Osteoblast (primary cell): ENCODE measurements around the gene CDC34. TPM values are rescaled to one million over a fixed set of nuclear protein-coding genes. Genes with fewer than 3 reads are reported as not detected.
A peak's percentile ranks its signal among the peaks of the same experiment; 100 is the strongest.

ENCODE experiments used
- DNase-seq: peaks from one replicate; pipeline ENCODE4 v3.0.0; 2011; ENCODE audit warnings: low spot score, mixed read lengths; ENCODE audit not compliant: insufficient read length; ENCODE audit errors: missing footprints
- H2AFZ ChIP-seq: 2 replicates; pipeline ENCODE4 v1.6.0; 2011; ENCODE audit warnings: mild to moderate bottlenecking, low read length
- H3K27ac ChIP-seq: 2 replicates; pipeline ENCODE4 v1.5.1; 2011; ENCODE audit warnings: mild to moderate bottlenecking, low read depth, low read length, moderate library complexity
- H3K27me3 ChIP-seq: 2 replicates; pipeline ENCODE4 v1.6.0; 2012; ENCODE audit warnings: mild to moderate bottlenecking, control low read depth, inconsistent platforms, low read length, moderate library complexity; ENCODE audit not compliant: insufficient read depth
- H3K36me3 ChIP-seq: 2 replicates; pipeline ENCODE4 v1.5.1; 2011; ENCODE audit warnings: mild to moderate bottlenecking, low read length, control low read depth, moderate library complexity; ENCODE audit not compliant: insufficient read depth
- H3K4me1 ChIP-seq: 2 replicates; pipeline ENCODE4 v1.5.1; 2011; ENCODE audit warnings: mild to moderate bottlenecking, low read length, control low read depth, moderate library complexity; ENCODE audit not compliant: insufficient read depth
- H3K4me2 ChIP-seq: 2 replicates; pipeline ENCODE4 v1.6.0; 2011; ENCODE audit warnings: mild to moderate bottlenecking, low read length; ENCODE audit not compliant: insufficient read depth
- H3K4me3 ChIP-seq: fragments of 200-600 bp; sonication (generic); 3 replicates; pipeline ENCODE4 v1.5.1; 2012; ENCODE audit warnings: mild to moderate bottlenecking, low read length, inconsistent platforms; ENCODE audit not compliant: insufficient read depth
- H3K79me2 ChIP-seq: 2 replicates; pipeline ENCODE4 v1.6.0; 2012; ENCODE audit warnings: mild to moderate bottlenecking, low read length, control low read depth, inconsistent platforms; ENCODE audit not compliant: insufficient read depth
- H3K9me3 ChIP-seq: 2 replicates; pipeline ENCODE4 v1.5.1; 2011; ENCODE audit warnings: low read depth, low read length, control low read depth
- H4K20me1 ChIP-seq: 2 replicates; pipeline ENCODE4 v1.6.0; 2012; ENCODE audit warnings: mild to moderate bottlenecking, low read length, control low read depth; ENCODE audit not compliant: insufficient read depth
- CTCF ChIP-seq: IDR thresholded peaks from 2 replicates; pipeline ENCODE4 v1.5.1; 2011; ENCODE audit warnings: mild to moderate bottlenecking, low read depth, low read length, moderate library complexity; ENCODE audit errors: extremely low read depth
- total RNA-seq: library from RNA; depleted of rRNA; stranded (reverse); fragments of >200 nt; gene quantifications from 2 replicates; pipeline ENCODE4 v1.2.3, GENCODE V29; 2012

The CDC34 gene
- total RNA-seq, 1 donor = 32.9 TPM

- DNase-seq = peak; percentile 85
- Histone ChIP-seq H3K9me3 (no peaks in the 10 kb centered on the region), H3K79me2 (peaks cover 16% of the 10 kb centered on the region), H3K27ac (peak overlapping the region; percentile 97), H3K27me3 (no peaks in the 10 kb centered on the region), H3K4me3 (peak overlapping the region; percentile 99), H3K4me1 (peaks cover 13% of the 10 kb centered on the region), H3K4me2 (peak overlapping the region; percentile 98), H4K20me1 (peaks cover 8% of the 10 kb centered on the region), H3K36me3 (no peaks in the 10 kb centered on the region), H2AFZ (no peak overlapping the region)
- no peak for TF ChIP-seq CTCF
Observed at GRCh38 chr19:508204-509150, 23.1 kb upstream of the CDC34 start.

- peaks cover 18% of the 10 kb centered on the region for H4K20me1 ChIP-seq
- DNase-seq = peak; percentile 99
- no peak overlapping the region for H3K4me2 ChIP-seq
- no peaks in the 10 kb centered on the region for H3K9me3 ChIP-seq
- H3K36me3 ChIP-seq = peaks cover 5% of the 10 kb centered on the region
- H2AFZ ChIP-seq = peak overlapping the region; percentile 29
- peak overlapping the region; percentile 22 for H3K4me3 ChIP-seq
- H3K27me3 ChIP-seq = no peaks in the 10 kb centered on the region
- peak overlapping the region; percentile 37 for H3K27ac ChIP-seq
- peaks cover 13% of the 10 kb centered on the region for H3K4me1 ChIP-seq
- TF ChIP-seq CTCF = peak; percentile 95
- H3K79me2 ChIP-seq = peaks cover 16% of the 10 kb centered on the region
Observed at GRCh38 chr19:510606-511100, 20.9 kb upstream of the CDC34 start.

GRCh38 chr19:511101-511851, 20.3 kb upstream of the CDC34 start:
- no peak for TF ChIP-seq CTCF
- H3K9me3 ChIP-seq = no peaks in the 10 kb centered on the region
- H3K79me2 ChIP-seq = peaks cover 16% of the 10 kb centered on the region
- no peaks in the 10 kb centered on the region for H3K27me3 ChIP-seq
- peak overlapping the region; percentile 37 for H3K27ac ChIP-seq
- H4K20me1 ChIP-seq = peaks cover 18% of the 10 kb centered on the region
- H2AFZ ChIP-seq = no peak overlapping the region
- H3K4me1 ChIP-seq = peaks cover 12% of the 10 kb centered on the region
- H3K36me3 ChIP-seq = peaks cover 5% of the 10 kb centered on the region
- H3K4me2 ChIP-seq = no peak overlapping the region
- H3K4me3 ChIP-seq = no peak overlapping the region
- no peak for DNase-seq
